ENCODE results near the gene WNT10A. TPM values are rescaled to one million over a fixed set of nuclear protein-coding genes. Genes with fewer than 3 reads are reported as not detected.

The WNT10A gene
- total RNA-seq, 1 donor from 2014 or later = 18.8 TPM

GRCh38 chr2:218857371-218858137 lies 23.1 kb upstream of the WNT10A start:
- DNase-seq (ENCODE audit: low read depth) = no peak

GRCh38 chr2:218858138-218858445 lies 22.6 kb upstream of the WNT10A start:
- no peak for DNase-seq (ENCODE audit: low read depth)

- no peak for DNase-seq (ENCODE audit: low read depth)
These were observed 21.7 kb upstream of the WNT10A start for GRCh38 chr2:218858671-218859555.

- DNase-seq (ENCODE audit: low read depth) = peak; percentile 17
These were observed 21.1 kb upstream of the WNT10A start, which contains the start of gene WNT6 for GRCh38 chr2:218859556-218859987. WNT6 (plus strand) TSS chr2:218859805; CDS start chr2:218860038, 233 bp downstream.

- DNase-seq (ENCODE audit: low read depth) = no peak
These were observed 20.4 kb upstream of the WNT10A start for GRCh38 chr2:218859988-218860831.

GRCh38 chr2:218860950-218861381 lies 19.7 kb upstream of the WNT10A start:
- DNase-seq (ENCODE audit: low read depth) = peak; percentile 95

- DNase-seq (ENCODE audit: low read depth) = no peak
These were observed 18.9 kb upstream of the WNT10A start for GRCh38 chr2:218861645-218862318.

- no peak for DNase-seq (ENCODE audit: low read depth)
These were observed 17.6 kb upstream of the WNT10A start for GRCh38 chr2:218863021-218863520.

GRCh38 chr2:218865396-218865795 lies 15.3 kb upstream of the WNT10A start:
- DNase-seq (ENCODE audit: low read depth) = no peak

- DNase-seq (ENCODE audit: low read depth) = no peak
These were observed 14.7 kb upstream of the WNT10A start for GRCh38 chr2:218865999-218866398.

GRCh38 chr2:218867900-218868299 lies 12.8 kb upstream of the WNT10A start:
- DNase-seq (ENCODE audit: low read depth) = no peak

GRCh38 chr2:218869064-218869463 lies 11.6 kb upstream of the WNT10A start:
- DNase-seq (ENCODE audit: low read depth) = no peak

GRCh38 chr2:218870984-218871344 lies 9.7 kb upstream of the WNT10A start:
- no peak for DNase-seq (ENCODE audit: low read depth)

GRCh38 chr2:218871345-218872302 lies 9.0 kb upstream of the WNT10A start:
- no peak for DNase-seq (ENCODE audit: low read depth)

GRCh38 chr2:218872645-218873358 lies 7.8 kb upstream of the WNT10A start:
- DNase-seq (ENCODE audit: low read depth) = no peak

- DNase-seq (ENCODE audit: low read depth) = no peak
These were observed 7.1 kb upstream of the WNT10A start for GRCh38 chr2:218873359-218874194.

GRCh38 chr2:218875692-218876246 lies 4.9 kb upstream of the WNT10A start:
- no peak for DNase-seq (ENCODE audit: low read depth)

All from myocyte (in vitro differentiated cells).